Activated CD4-positive, CD25-positive, alpha-beta regulatory T cell treated with anti-CD3 and anti-CD28 coated beads, Interleukin-2, amount 50 U/mL, for 72 hours (primary cell): ENCODE results near the gene ZBED5.
A peak's percentile ranks its signal among the peaks of the same experiment; 100 is the strongest.
"Not testable (repeated sequence)": the region's sequence is repeated elsewhere in the genome, so short reads cannot be mapped to it uniquely, and the experiment has no call there.

Experiments
- DNase-seq: peaks from one replicate; pipeline ENCODE4 v3.0.0; 2021

ZBED5 gene

DNA sequence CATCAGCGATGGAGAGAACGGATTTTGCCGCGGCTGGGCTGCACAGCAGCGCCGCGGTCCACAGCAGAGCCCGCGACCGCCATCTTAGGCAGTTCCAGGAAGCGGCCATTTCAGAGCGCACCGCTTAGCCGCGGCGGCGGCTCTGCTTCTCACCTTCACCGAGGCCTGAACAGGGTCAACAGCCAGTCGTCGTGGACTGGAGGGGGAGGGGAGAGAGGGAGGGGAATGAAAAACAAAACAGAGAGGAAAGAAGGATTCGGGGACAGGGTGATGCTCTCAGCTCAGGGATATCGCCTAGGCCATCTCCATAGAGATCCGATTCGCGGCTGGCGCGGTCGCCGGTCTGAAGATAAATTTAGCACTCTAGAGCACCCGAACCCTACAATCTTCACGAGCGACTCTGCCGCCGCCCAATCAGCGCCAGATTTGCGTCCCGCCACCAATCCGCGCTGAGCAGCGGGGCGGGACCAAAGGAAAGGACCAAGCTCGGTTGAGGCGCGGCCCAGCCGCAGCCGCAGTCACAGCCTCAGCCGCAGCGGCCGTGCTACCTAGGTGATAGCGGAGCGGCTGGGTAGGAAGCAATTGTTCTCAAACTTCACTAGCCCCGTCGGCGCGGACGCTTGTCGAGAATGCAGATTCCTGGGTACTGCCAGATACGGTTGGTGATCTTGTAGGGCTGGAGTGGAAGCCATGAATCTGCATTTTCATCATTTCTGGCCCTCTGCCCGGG is at the start of gene ZBED5:
ZBED5 (minus strand) TSS at position 345 of the 730 bp plus-strand sequence. CDS start 3,108 bp downstream, outside the sequence.
- peak; percentile 94 for DNase-seq

DNA sequence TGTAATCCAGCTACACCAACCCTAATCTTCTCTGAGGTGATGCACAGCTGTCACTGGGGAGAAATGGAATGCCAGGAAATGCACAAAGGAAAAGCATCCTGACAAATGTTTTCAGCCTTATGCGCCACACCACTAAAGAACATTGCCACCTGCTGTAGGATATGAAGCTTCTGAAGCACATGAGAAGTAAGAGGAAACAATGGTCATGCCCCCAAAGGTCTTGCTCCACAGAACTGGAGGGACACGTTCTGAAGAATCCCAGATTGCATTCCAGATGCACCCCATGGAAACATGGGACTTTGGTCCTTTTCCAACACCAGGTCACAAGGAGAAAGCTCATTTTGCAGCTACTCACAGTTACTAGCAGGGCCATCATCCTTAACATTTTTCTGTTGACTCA is 48.7 kb upstream of the ZBED5 start:
- no peak for DNase-seq

DNA sequence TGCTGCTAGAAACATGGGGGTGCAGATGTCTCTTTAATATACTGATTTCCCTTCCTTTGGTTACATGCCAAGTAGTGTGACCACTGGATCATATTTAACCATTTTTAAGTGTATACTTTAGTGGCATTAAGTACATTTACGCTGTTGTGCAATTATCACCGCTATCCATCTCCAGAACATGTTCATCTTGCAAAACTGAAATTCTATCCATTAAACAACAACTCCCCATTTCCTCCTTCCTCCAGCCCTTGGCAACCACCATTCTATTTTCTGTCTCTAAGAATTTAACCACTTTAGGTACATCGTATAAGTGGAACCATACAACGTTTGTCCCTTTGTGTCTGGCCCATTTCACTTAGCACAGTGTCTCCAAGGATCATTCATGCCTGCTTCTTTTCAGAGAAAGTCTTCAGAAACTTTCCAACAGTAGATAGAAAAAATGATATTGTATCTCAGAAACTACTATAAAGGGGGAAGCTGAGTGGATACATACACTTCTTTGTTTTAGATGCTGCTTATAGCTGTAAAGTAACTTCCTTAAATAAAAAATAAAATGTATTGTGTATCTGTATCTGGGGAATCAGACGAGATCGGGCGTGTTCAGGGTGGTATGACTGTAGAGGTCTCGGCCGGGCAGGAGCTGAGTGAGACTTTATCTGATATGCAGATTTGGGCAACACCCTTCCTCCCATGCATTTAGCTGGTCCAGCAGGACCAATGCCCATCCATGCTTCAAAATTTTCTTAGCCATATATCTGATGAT is 44.6 kb upstream of the ZBED5 start:
- no peak for DNase-seq

DNA sequence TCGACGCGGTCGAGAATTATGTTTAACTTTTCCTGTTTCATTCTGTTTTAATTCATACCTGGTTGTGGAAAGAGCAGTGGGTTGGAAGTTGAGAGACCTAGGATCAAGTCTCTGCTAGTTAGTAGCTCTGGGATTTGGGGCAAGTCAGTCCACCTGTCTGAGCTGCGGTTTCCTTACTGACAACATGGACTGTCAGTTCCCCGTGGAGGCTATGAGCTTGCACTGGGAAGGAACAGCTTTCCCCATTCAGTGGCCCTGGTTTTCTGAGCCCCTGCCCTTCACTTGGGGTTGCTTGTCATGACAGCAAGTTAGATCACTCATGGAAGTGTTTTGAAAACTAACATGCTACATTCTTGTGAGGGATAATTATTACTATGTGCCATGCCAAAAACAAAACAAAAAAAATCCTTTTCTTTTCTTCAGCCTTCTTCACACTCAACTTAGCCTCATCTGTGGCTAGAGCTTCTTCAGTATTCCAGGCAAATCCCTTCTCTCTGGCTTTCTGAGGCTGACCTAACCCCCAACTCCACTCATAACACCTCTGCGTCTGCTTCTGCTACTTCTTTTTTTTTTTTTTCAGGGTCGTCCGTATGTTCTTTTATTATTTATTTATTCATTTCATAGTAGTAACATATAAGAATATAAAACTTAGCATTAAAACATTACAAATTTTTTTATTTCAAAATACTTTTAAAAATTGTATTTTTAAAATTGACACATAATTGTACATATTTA is 43.0 kb upstream of the ZBED5 start:
- DNase-seq, result no peak

DNA sequence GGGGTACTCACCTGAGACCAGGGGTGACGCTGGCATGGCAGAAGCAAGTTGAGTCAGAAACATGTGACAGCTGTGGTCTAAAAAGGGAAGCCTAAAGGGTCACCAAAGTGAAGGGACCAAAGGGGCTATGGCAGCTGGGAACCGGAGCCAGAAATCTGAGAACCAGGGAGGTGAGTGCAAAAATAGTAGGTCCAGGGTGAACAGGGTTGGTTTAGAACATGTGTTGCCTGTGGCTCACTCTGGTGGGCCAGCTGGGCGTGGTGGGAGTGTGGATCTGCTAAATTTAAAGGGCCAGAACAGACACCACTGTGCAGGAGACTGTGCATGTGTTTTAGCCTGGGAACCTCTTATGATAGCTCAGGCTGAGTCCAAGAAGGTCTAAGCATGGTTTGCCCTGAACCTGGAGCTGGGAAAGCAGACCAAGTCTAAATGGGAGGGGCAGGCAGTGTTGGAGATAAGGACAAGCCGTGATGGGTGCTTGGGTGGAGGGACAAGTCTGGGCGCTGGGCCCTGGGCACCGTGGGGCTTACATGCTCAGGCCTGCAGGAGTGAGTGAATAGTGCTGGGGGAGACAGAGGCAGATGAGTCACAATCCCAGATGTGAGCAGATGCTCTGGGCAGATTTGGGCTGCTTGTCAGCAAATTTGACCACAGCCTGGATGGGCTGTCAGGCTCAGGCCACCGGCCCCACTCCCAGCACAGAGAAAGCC is 41.4 kb upstream of the ZBED5 start:
- no peak for DNase-seq

DNA sequence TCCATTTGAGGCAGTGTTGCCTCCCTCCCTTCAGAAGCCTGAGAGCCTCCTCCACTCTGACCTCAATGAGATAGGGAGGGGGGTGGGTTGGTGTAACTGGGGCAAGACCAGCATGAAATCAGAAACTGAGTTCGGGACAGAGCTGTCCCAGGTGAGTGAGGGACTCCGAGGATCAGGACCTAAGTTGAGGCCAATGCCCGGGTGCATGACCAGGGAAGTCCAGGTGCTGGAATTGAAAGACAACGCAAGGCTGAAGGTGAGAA is 40.8 kb upstream of the ZBED5 start:
- no peak for DNase-seq

DNA sequence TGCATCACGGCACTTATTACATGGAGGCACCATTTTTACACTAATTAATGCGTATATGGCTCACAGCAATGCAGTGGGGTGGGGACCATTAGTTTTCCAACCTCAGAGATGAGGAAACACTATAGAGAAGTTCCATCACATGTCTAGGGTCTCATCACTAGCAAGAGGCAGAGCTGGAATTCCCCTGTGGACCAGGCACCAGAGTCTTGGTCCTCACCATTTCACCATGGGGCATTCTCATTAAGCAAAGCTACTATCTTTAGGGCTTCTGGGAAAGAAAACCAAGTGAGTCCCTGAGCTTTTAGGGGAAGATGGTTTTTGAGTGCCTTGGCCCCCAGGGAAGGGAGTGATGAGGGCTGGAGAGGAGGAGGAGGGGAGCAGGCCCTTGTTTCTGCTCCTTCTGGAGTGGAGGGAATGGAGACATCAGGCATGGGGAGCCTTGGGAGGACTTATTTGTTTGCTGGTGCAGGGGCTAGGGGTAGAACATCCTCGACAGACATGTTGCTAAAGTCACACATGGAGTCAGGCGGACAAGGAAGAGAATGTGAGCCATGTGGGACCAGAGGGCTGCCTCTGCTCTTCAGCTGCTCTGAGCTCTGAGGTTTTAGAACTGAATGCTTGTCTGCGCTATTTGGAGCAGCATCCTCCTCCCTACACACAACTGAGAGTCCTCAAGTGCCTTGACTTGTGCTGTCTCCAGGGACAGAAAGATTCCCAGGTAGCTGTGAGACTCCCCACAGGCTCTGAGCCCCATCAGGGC is 40.3 kb upstream of the ZBED5 start:
- no peak for DNase-seq

DNA sequence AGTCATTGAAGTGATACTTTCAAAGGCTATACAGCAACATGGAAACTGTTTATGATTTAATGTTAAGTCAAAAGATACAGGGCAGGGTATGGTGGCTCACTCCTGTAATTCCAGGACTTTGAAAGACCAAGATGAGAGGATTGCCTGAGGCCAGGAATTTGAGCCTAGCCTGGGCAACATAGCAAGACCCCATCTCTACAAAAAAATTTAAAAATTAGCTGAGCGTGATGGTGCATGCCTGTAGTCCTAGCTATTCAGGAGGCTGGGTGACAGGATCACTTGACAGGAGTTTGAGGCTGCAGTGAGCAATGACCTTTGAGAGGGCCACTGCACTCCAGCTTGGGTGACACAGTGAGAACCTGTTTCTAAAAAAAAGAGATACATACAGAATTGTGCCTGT is 39.3 kb upstream of the ZBED5 start:
- DNase-seq, result no peak

DNA sequence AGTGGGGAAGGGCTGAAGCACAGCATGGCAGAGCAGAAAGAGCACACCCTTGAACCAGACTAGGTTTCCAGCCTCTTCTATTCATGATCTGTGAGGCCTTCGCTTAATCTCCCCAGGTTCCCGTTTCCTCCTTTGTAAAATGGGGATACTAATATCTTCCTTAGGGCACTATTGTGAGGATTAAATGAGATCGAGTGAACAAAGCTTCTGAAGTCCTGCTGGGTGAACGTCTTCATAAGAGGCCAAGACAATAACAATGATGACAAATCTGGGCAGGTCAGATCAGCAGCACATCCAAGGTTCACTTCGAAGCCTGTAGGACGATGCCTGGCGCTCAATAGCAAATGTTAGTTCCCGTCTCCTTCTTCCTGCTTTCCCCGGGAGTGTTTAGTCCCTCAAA is 38.6 kb upstream of the ZBED5 start:
- no peak for DNase-seq

DNA sequence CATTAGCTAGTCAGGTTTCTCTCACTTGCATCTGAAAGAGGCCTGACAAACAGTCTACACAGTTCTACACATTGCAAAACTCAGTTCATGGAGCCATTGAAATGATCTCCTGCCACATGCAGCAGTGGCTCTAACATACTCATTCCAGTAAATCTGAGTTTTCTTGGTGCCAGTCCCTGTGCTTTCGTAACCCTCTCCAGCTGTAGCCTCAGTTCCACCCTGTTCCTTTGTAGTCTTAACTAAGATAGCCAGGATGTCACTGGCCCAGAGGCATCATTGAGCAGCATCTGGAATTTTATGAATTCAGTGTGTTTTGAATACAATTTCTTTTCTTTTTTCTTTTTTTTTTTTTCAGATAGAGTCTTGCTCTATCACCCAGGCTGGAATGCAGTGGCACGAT is 37.4 kb upstream of the ZBED5 start:
- DNase-seq, result no peak

DNA sequence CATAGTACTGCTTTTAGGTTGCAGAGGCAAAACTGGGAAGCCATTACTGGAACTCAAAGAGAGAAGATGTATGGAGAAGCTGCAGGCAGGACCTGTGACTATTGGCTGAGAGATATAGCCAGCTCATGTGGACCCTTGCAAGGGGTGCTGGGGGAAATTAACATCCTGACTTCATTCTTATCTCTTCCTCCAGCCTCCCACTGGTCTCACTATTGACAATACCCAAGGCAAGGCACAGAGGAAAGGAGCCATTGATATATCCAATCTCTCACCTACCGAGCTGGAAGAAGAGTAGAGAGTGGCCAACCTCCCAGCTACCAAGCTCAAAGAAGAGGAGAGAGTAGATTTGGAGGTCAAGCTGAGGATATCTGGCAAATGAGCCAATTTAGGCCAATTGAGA is 36.8 kb upstream of the ZBED5 start:
- no peak for DNase-seq

DNA sequence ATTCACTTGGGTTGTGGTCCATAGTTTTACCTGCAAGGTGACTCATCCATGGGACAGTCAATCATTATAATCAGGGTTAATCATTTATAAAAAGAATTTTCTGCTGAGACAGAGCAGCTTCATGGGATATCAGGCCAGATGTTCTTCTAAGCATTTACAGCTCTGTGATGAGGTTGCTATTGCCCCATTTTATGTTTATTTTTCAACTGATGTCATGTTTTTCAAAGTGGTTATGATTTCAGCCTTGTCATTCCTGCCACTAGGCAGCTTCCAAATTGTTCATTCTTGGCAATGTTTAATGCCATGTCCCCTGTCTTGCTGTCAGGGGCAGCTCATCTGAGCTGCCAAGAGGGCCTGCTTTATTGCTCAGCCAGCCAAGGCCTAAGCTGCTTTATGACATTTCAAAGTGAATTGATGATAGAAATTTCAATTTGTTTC is 35.9 kb upstream of the ZBED5 start:
- no peak for DNase-seq

DNA sequence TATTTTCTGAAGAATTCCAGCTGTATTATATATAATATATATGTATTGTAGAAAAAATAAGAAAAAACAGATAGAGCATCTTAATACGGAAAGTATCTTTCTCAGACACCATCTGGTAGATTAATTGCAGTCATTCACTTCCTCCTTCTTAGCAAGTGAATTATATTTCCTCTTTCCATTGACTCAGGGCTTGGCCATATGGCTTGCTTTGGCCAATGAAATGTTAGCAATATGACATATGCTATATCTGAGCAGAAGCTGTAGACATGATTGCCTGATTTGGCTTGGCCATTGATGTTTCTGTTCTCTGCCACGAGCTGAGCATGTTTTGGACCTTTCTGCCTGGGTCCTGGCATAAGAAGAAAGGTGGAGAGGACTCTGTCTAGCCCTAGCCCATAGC is 34.4 kb upstream of the ZBED5 start:
- no peak for DNase-seq

DNA sequence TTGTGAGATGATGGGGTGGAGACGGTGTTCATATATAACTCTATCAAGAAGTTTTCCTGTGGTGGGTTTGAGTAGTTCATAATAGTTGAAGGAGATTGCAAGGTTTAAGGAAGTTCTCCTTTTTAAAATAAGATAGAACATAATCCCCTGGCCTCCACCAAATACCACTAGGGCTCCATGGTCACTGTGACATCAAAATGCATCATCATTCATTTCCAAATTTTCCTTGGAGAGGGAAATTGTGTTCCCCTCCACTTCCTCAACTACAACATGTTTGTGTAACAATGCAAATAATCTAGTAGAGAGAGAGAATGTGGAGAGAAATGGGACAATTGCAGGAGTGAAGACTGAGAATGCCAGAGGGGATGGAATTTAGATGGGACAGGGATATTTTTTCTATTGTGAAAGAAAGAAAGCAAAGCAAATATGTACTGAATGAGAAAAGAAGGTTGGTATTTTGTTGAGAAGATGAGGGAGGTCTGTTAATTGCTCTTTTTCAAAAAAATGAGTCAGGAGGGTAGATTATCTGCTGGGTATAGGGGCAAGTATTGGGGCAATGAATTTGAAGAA is 33.4 kb upstream of the ZBED5 start:
- no peak for DNase-seq

DNA sequence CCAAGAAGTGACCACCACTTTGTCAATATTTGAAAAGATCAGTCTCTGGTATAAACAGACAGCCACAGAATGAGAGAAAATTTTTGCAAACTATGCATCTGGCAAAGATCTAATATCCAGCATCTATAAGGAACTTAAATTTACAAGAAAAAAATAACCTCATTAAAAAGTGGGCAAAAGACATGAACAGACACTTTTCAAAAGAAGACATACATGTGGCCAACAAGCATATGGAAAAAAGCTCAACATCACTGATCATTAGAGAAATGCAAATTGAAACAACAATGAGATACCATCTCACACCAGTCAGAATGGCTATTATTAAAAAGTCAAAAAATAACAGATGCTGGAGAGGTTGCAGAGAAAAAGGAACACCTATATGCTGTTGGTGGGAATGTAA is 32.2 kb upstream of the ZBED5 start:
- DNase-seq, result not testable (repeated sequence)

DNA sequence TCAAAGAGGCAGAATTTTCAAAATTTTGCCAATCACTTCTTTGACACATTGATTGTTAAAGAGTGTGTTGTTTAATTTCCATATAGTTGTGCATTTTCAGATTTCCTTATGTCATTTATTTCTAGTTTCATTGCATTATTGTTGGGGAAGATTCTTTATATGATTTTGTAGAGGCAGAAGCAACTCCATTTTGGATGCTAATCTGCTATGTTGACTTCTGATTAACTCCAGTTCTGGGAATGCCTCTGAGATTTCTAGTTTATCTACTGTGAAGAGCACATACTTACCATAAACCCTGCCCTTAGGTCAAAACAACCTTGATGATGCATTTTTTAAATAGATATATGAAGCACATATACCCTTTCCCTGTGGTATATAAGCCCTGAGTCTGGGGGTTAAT is 29.5 kb upstream of the ZBED5 start:
- DNase-seq, result no peak

DNA sequence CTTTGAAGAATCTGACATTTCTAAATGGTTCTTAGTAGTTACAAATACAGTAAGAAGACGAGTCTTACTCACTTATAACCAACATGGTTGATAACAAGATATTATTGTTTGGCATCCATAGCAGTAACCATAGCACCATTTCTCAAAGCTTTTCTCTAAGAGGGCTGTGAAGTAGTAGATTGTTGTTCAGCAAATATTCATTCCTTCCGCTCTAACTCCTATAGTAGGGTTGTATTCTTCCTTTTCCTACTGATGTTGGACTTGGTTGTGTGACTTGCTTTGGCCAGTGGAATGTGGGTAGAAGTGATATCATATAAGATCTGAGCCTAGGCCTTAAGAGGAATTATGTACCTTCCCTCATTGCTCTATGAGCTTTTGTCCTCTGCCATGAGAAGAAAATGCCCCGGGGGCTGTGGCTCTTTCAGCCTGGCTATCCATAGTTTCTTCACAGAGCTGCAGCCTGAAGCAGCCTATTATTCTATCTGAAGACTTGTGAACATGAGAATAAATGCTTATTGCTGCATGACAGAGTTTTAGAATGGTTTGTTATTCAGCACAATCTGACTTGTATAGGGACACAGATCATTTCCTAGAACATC is 28.9 kb upstream of the ZBED5 start:
- no peak for DNase-seq

DNA sequence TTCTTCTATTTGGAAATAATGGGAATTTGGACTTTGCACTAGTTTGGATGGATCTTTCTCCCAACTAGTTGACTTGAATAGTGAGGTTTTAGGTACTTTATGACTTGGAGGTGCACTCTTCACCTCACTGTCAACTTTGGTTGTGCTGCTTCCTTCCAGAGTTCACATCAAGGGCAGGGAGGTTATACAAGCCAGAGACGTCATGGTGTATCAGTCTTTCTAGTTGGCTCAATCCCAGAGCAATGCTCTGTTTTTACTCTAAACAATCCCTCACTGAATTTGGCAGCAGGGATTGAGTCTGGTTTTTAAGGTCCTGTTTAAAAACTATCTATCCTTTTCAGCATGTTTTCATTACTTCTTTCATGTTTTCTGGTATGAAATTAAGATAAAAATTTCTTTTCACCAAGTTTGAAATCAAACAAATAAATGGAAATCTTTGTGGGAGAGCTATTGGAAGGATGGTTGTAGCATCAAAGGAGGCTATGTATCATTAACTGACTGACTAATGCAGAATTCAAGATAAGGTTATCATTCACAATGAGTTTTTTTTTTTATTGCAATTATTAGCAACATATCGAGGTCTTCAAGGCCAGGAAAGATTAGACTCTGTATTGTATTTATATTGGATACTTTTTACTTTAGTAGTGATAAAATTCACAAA is 28.0 kb upstream of the ZBED5 start:
- no peak for DNase-seq

DNA sequence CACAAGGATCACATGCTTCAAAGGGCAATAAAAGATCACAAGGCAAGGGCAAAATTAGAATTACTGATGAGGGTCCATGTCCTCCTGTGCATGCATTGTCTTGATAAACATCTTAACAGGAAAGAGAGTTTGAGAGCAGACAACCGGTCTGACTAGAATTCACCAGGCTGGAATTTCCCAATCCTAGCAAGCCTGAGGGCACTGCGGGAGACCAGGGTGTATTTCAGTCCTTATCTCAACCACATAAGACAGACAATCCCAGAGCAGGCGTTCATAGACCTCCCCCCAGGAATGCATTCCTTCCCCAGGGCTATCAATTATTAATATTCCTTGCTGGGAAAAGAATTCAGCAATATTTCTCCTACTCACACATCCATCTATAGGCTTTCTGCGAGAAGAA is 26.4 kb upstream of the ZBED5 start:
- DNase-seq, result not testable (repeated sequence)

DNA sequence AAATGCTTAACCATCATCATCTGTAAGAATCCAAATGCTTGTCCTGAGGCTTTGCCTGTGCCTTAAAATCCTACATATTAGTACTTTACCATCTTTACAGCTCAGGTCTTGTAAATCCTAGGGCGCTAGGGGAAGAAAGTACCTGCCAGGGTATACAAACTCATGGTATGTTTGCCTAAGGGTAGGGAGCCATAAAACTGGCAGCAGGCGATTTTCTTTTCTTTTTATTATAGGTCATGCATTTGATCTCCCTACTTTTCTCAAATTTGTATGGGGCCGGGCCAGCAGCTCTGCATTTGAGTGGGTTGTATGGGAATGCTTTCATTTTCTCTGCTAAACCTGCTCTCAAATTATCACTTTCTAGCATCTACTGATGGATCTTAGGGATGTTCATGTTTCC is 24.0 kb upstream of the ZBED5 start:
- DNase-seq, result no peak
